Activated CD8-positive, alpha-beta T cell treated with anti-CD3 and anti-CD28 coated beads for 36 hours (primary cell): ENCODE data around the gene TRAF2. TPM values are rescaled to one million over a fixed set of nuclear protein-coding genes. Genes with fewer than 3 reads are reported as not detected.

Experiments used
- ATAC-seq: fragments of 200-7000 bp; cut with Tn5 transposase; one replicate; pipeline ENCODE4 v1.10.0; 2021; ENCODE audit warnings: mild to moderate bottlenecking, moderate library complexity
- CTCF ChIA-PET: fragments of 350-600 bp; sonication (Branson Sonifier 250); formaldehyde crosslinking; loops from one replicate; lab custom pipeline; 2021; ENCODE audit warnings: antibody characterized with exemption; lab: Charles Lee
- POLR2A ChIA-PET: fragments of 350-600 bp; sonication (Branson Sonifier 250); formaldehyde crosslinking; loops from one replicate; lab custom pipeline; 2021; ENCODE audit warnings: antibody characterized with exemption; lab: Charles Lee
- DNase-seq: peaks from one replicate; pipeline ENCODE4 v3.0.0-alpha.2; 2020
- H3K27ac Mint-ChIP-seq: one replicate; pipeline ENCODE4 v1.8.0; 2021; ENCODE audit warnings: mild to moderate bottlenecking, mixed read lengths
- H3K27me3 Mint-ChIP-seq: one replicate; pipeline ENCODE4 v1.8.0; 2021; ENCODE audit warnings: mixed read lengths
- H3K36me3 Mint-ChIP-seq: one replicate; pipeline ENCODE4 v1.8.0; 2021; ENCODE audit warnings: low read depth, mixed read lengths
- H3K4me1 Mint-ChIP-seq: one replicate; pipeline ENCODE4 v1.8.0; 2021; ENCODE audit warnings: low read depth, mixed read lengths
- H3K4me3 Mint-ChIP-seq: one replicate; pipeline ENCODE4 v1.8.0; 2021; ENCODE audit warnings: mild to moderate bottlenecking, moderate library complexity, mixed read lengths
- H3K9me3 Mint-ChIP-seq: one replicate; pipeline ENCODE4 v1.8.0; 2021; ENCODE audit warnings: mixed read lengths
- intact Hi-C: fragments of 100-400 bp; cut with micrococcal nuclease; formaldehyde crosslinking; loops from one replicate; pipeline ENCODE4 v1.10.0; 2022
- total RNA-seq, 2 experiments: library from RNA; stranded (reverse); gene quantifications; one replicate each; pipeline ENCODE4 v1.2.3, GENCODE V29; 2021
- TF ChIP-seq, protein P1 (sequence below): fragments of 200-600 bp; IDR thresholded peaks from one replicate; pipeline ENCODE4 v1.8.0; 2022; ENCODE audit warnings: antibody characterized with exemption, mild to moderate bottlenecking

Gene TRAF2
- total RNA-seq, 2 experiments from 2014 or later: 34.8 to 40.5 TPM

DNA sequence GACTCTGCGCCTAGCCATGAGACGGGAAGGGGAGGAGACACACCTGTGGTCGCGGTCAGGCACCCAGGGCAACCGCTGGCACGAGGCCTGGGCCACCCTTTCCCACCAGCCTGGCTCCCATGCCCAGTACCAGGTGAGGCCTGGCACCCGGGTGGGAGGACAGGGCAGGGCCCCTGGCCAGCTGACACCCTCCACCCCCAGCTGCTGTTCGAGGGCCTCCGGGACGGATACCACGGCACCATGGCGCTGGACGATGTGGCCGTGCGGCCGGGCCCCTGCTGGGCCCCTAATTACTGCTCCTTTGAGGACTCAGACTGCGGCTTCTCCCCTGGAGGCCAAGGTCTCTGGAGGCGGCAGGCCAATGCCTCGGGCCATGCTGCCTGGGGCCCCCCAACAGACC lies 29.1 kb upstream of the TRAF2 start:
- ATAC-seq: no peak
- no peaks in the 10 kb centered on the region for H3K27me3 Mint-ChIP-seq
- CTCF ChIA-PET: interaction anchor here (1.2 to 1.6 kb wide), 2 partner anchors 13 to 178 kb away, joined by 3 to 4 read pairs; no protein-coding TSS in a partner anchor
- no peak overlapping the region for H3K27ac Mint-ChIP-seq
- TF ChIP-seq, protein P1, sequence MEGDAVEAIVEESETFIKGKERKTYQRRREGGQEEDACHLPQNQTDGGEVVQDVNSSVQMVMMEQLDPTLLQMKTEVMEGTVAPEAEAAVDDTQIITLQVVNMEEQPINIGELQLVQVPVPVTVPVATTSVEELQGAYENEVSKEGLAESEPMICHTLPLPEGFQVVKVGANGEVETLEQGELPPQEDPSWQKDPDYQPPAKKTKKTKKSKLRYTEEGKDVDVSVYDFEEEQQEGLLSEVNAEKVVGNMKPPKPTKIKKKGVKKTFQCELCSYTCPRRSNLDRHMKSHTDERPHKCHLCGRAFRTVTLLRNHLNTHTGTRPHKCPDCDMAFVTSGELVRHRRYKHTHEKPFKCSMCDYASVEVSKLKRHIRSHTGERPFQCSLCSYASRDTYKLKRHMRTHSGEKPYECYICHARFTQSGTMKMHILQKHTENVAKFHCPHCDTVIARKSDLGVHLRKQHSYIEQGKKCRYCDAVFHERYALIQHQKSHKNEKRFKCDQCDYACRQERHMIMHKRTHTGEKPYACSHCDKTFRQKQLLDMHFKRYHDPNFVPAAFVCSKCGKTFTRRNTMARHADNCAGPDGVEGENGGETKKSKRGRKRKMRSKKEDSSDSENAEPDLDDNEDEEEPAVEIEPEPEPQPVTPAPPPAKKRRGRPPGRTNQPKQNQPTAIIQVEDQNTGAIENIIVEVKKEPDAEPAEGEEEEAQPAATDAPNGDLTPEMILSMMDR: no peak
- no peak for DNase-seq
- POLR2A ChIA-PET: interaction anchor here (0.6 to 1.3 kb wide), 3 partner anchors 15 to 424 kb away, joined by 3 read pairs; partner anchors contain the start of gene AJM1
- H3K36me3 Mint-ChIP-seq: no peaks in the 10 kb centered on the region
- no peak overlapping the region for H3K4me3 Mint-ChIP-seq
- H3K9me3 Mint-ChIP-seq: no peaks in the 10 kb centered on the region
- H3K4me1 Mint-ChIP-seq: no peaks in the 10 kb centered on the region
- intact Hi-C loops: no loop called here

DNA sequence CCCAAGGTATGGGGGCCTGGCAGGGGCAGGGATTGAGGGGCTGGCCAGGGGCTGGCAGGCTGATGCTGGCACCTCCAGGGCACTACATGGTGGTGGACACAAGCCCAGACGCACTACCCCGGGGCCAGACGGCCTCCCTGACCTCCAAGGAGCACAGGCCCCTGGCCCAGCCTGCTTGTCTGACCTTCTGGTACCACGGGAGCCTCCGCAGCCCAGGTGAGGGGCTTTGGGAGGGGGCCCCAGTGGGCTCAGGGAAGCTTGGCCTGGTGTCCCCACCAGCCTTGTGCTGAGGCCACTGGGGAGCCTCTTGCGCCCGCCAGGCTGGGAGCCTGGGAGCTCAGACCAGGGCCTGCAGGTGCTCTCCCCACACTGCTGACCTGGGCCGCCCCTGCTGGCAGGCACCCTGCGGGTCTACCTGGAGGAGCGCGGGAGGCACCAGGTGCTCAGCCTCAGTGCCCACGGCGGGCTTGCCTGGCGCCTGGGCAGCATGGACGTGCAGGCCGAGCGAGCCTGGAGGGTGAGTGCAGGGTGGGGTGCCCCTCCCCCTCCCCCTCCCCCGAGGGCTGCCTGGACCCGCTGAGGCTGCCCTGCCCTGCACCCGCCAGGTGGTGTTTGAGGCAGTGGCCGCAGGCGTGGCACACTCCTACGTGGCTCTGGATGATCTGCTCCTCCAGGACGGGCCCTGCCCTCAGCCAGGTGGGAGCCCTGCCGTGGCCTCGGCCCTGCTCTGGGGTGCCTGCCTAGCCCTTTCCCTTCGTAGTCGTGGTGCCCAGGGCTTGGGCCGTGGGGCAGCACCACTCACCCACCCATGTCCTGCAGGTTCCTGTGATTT lies 28.5 kb upstream of the TRAF2 start:
- H3K4me1 Mint-ChIP-seq: no peaks in the 10 kb centered on the region
- no peaks in the 10 kb centered on the region for H3K36me3 Mint-ChIP-seq
- POLR2A ChIA-PET: no interaction called here
- ATAC-seq (no peak), DNase-seq (no peak)
- TF ChIP-seq, protein P1: no peak
- CTCF ChIA-PET: interaction anchor here (1.6 kb wide), 1 partner anchor 14 kb away, joined by 4 read pairs; no protein-coding TSS in a partner anchor
- no peak overlapping the region for H3K27ac Mint-ChIP-seq
- no peaks in the 10 kb centered on the region for H3K9me3 Mint-ChIP-seq
- no peak overlapping the region for H3K4me3 Mint-ChIP-seq
- no peaks in the 10 kb centered on the region for H3K27me3 Mint-ChIP-seq
- intact Hi-C loops: no loop called here

DNA sequence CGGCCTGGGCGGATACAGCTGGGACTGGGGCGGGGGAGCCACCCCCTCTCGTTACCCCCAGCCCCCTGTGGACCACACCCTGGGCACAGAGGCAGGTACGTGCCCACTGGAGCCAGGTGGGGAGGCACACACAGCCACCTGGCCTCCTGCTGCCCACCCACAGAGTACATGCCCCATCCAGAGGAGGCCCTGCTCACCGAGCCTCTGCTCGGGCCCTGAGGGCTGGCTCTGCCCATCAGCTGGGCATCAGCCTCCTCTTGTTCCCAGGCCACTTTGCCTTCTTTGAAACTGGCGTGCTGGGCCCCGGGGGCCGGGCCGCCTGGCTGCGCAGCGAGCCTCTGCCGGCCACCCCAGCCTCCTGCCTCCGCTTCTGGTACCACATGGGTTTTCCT lies 27.9 kb upstream of the TRAF2 start:
- Mint-ChIP-seq H3K4me1 (no peaks in the 10 kb centered on the region), H3K36me3 (peaks cover 6% of the 10 kb centered on the region), H3K27me3 (no peaks in the 10 kb centered on the region), H3K4me3 (no peak overlapping the region), H3K9me3 (no peaks in the 10 kb centered on the region), H3K27ac (no peak overlapping the region)
- no peak for ATAC-seq
- TF ChIP-seq, protein P1: no peak
- intact Hi-C loops: no loop called here
- POLR2A ChIA-PET: interaction anchor here (1.5 kb wide), 1 partner anchor 10 kb away, joined by 4 read pairs; no protein-coding TSS in a partner anchor
- CTCF ChIA-PET: no interaction called here
- DNase-seq: no peak

DNA sequence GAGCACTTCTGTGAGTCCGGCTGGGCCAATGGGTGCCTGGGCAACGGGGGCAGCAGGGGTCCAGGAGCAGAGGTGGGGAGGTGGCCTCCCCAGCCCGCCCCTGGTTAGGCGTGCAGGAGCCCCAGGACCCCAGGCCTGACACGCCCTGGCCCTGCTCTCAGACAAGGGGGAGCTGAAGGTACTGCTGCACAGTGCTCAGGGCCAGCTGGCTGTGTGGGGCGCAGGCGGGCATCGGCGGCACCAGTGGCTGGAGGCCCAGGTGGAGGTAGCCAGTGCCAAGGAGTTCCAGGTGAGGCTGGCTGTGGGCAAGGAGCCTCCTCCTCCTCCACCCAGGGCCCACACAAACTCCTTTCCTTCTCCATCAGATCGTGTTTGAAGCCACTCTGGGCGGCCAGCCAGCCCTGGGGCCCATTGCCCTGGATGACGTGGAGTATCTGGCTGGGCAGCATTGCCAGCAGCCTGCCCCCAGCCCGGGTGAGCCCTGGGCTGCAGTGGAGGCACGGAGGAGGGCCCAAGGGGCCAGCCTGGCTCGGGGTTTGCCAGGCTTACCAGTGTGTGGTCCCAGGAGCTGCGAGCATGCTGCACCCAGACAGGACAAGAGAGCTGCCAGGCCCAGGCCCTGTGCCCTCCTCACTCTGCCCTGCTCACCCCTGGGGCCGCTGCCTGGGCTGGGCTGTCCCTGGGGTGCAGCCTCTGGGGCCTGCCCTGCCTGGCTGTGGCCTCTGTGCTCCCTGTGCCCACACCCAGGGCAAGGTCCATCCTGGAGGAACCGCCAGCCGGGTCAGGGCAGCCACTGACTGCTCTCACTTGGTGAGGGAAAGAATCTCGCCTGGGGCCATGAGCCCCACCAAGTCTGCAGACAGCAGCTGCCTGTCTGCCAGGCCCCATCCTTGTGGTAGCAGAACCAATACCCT lies 27.2 kb upstream of the TRAF2 start:
- H3K4me3 Mint-ChIP-seq: no peak overlapping the region
- H3K27ac Mint-ChIP-seq: no peak overlapping the region
- H3K4me1 Mint-ChIP-seq: no peaks in the 10 kb centered on the region
- TF ChIP-seq, protein P1: no peak
- CTCF ChIA-PET: no interaction called here
- DNase-seq: no peak
- H3K27me3 Mint-ChIP-seq: no peaks in the 10 kb centered on the region
- intact Hi-C loops: no loop called here
- H3K36me3 Mint-ChIP-seq: peaks cover 12% of the 10 kb centered on the region
- ATAC-seq: no peak
- H3K9me3 Mint-ChIP-seq: no peaks in the 10 kb centered on the region
- POLR2A ChIA-PET: interaction anchor here (1.0 to 1.5 kb wide), 2 partner anchors 9 to 11 kb away, joined by 3 to 4 read pairs; no protein-coding TSS in a partner anchor
